ENCODE data around the gene MBTD1. TPM values are rescaled to one million over a fixed set of nuclear protein-coding genes. Genes with fewer than 3 reads are reported as not detected.

Gene MBTD1
- total and polyA plus RNA-seq, 9 of the 15 experiments (the other 6 are each of a cell fraction or from before 2014, with no cell fraction given), result 2.1 to 26.3 (median 13.3) TPM

- TF ChIP-seq CBX8 (IDR thresholded peaks at IDR 0.05; ENCODE audit: borderline replicate concordance, extremely low read depth, low read depth, low read length, poor library complexity, severe bottlenecking), result no peak
Observed at GRCh38 chr17:51135956-51136355, 123.9 kb downstream of the MBTD1 start (continued).

GRCh38 chr17:51133365-51133764 is 126.5 kb downstream of the MBTD1 start:
- Histone ChIP-seq H3K9me3 (replicated peaks; ENCODE audit: control insufficient read depth, insufficient read depth, low read depth, low read length) (no peaks in the 10 kb centered on the region), H4K20me1 (replicated peaks; ENCODE audit: control insufficient read depth, insufficient read depth, low read length) (no peaks in the 10 kb centered on the region), H3K36me3 (ENCODE audit: control insufficient read depth, insufficient read depth, low read length) (no peaks in the 10 kb centered on the region), H3K4me1 (replicated peaks in 1 of 2; ENCODE audit: control insufficient read depth in 2 of 2, insufficient read depth in 2 of 2, low read length in 2 of 2) (peaks cover 0 to 7% of the 10 kb centered on the region in 2 experiments; a peak in 3 of 5 replicates), H3K9me1 (ENCODE audit: control insufficient read depth, insufficient read depth, low read length) (no peaks in the 10 kb centered on the region), H3K9ac (ENCODE audit: insufficient read depth in 1 of 2, low read depth in 2 of 2, low read length in 2 of 2) (peak overlapping the region in 1 of 2 experiments; percentile 9; a peak in 2 of 4 replicates), H2AFZ (ENCODE audit: low read depth, low read length) (peak overlapping the region; percentile 82), H3K27ac (ENCODE audit: extremely low read depth, low read depth, low read length) (peak overlapping the region; percentile 32; the same call in 2 of the 3 replicates), H3K4me3 (no peak overlapping the region), H3K27me3 (ENCODE audit: control insufficient read depth in 2 of 2, insufficient read depth in 2 of 2, low read length in 2 of 2) (no peaks in the 10 kb centered on the region), H3K4me2 (ENCODE audit: insufficient read depth, low read length) (peak overlapping the region; percentile 19; the same call in 1 of the 2 replicates), H3K79me2 (ENCODE audit: control insufficient read depth, insufficient read depth, low read length) (no peaks in the 10 kb centered on the region)
- in situ Hi-C loops (cut with MboI) (no loop called here), intact Hi-C loops (cut with micrococcal nuclease) (no loop called here)
- no peak for FAIRE-seq
- CTCF ChIA-PET (ENCODE audit: low intra/inter-chr PET ratio), result no interaction called here
- no peak for DNase-seq (ENCODE audit: extremely low read depth in 1 of 4, low spot score in 3 of 4)
- ATAC-seq, result peak; percentile 41; the same call in 2 of the 3 replicates
- POLR2A ChIA-PET, result interaction anchor here (0.6 to 2.1 kb wide), 3 partner anchors 12 to 130 kb away, joined by 4 to 7 read pairs (median 5); partner anchors contain the start of genes NME1 and SPAG9
- WGBS (ENCODE audit: insufficient coverage, low coverage, missing lambda C conversion rate), result 36% methylated on average over 2 of the region's 2 CpGs
- no TSS peak for BruUV-seq (replicated peaks)
- TF ChIP-seq MGA (IDR thresholded peaks at IDR 0.05) (0 out of 2 replicates have a peak, but pooled peaks have one; percentile 43), TCFL5 (CRISPR knock-in tag; conservative IDR thresholded peaks at IDR 0.05) (no peak), JUND (IDR thresholded peaks at IDR 0.05; ENCODE audit: borderline replicate concordance, low read depth, low read length) (peak; percentile 0; the same call in 1 of the 2 replicates), JUND (tag; IDR thresholded peaks at IDR 0.05; ENCODE audit: borderline replicate concordance, low read depth, low read length) (no peak), MAX (CRISPR knock-in tag; IDR thresholded peaks at IDR 0.05) (peak; percentile 31; the same call in 1 of the 2 replicates), ZNF274 (IDR thresholded peaks at IDR 0.05; ENCODE audit: borderline replicate concordance, low read depth, low read length) (no peak), ZNF699 (CRISPR knock-in tag; IDR thresholded peaks at IDR 0.05; ENCODE audit: insufficient replicate concordance) (no peak)
